ENCODE measurements around the gene KRT7.
"Not testable (repeated sequence)": the region's sequence is repeated elsewhere in the genome, so short reads cannot be mapped to it uniquely, and the experiment has no call there.

The KRT7 gene

GRCh38 chr12:52243856-52244614 is 11.0 kb downstream of the KRT7 start:
- DNase-seq (ENCODE audit: low read depth) = peak; percentile 63

GRCh38 chr12:52244615-52244994 is 11.6 kb downstream of the KRT7 start:
- DNase-seq (ENCODE audit: low read depth) = no peak

- DNase-seq (ENCODE audit: low read depth) = no peak
Measured at GRCh38 chr12:52245259-52245961, 12.4 kb downstream of the KRT7 start.

- DNase-seq (ENCODE audit: low read depth) = no peak
Measured at GRCh38 chr12:52245962-52246569, 13.0 kb downstream of the KRT7 start.

- no peak for DNase-seq (ENCODE audit: low read depth)
Measured at GRCh38 chr12:52246720-52247621, 13.9 kb downstream of the KRT7 start.

- no peak for DNase-seq (ENCODE audit: low read depth)
Measured at GRCh38 chr12:52247622-52248540, 14.8 kb downstream of the KRT7 start.

GRCh38 chr12:52248541-52249461 is 15.8 kb downstream of the KRT7 start:
- DNase-seq (ENCODE audit: low read depth) = no peak

- DNase-seq (ENCODE audit: low read depth) = no peak
Measured at GRCh38 chr12:52249511-52250047, 16.5 kb downstream of the KRT7 start.

GRCh38 chr12:52250048-52250990 is 17.3 kb downstream of the KRT7 start:
- DNase-seq (ENCODE audit: low read depth) = no peak

- no peak for DNase-seq (ENCODE audit: low read depth)
Measured at GRCh38 chr12:52251367-52252051, 18.5 kb downstream of the KRT7 start.

GRCh38 chr12:52252175-52252615 is 19.2 kb downstream of the KRT7 start:
- not testable (repeated sequence) for DNase-seq (ENCODE audit: low read depth)

- DNase-seq (ENCODE audit: low read depth) = no peak
Measured at GRCh38 chr12:52252728-52253343, 19.8 kb downstream of the KRT7 start.

GRCh38 chr12:52253391-52254179 is 20.5 kb downstream of the KRT7 start:
- DNase-seq (ENCODE audit: low read depth) = no peak

GRCh38 chr12:52254180-52254964 is 21.3 kb downstream of the KRT7 start:
- DNase-seq (ENCODE audit: low read depth) = no peak

- DNase-seq (ENCODE audit: low read depth) = no peak
Measured at GRCh38 chr12:52254965-52255751, 22.1 kb downstream of the KRT7 start.

All from activated T-cell treated with anti-CD3 and anti-CD28 coated beads for 24 hours (primary cell).